GM10248 (cell line): ENCODE measurements around the gene GPR143.

ENCODE experiments used
- CTCF ChIA-PET: fragments of 300-600 bp; sonication (Branson Sonifier 250); formaldehyde crosslinking; extraction: SDS; loops from one replicate; lab custom pipeline; 2021; ENCODE audit warnings: antibody characterized with exemption; lab: Yijun Ruan, JAX
- POLR2A ChIA-PET: fragments of 350-650 bp; sonication (Branson Sonifier 250); formaldehyde crosslinking; extraction: SDS; loops from one replicate; lab custom pipeline; 2020; ENCODE audit warnings: antibody characterized with exemption; lab: Yijun Ruan, JAX
- DNase-seq: peaks from one replicate; pipeline ENCODE4 v3.0.0; 2012; ENCODE audit errors: extremely low spot score
- CTCF ChIP-seq: IDR thresholded peaks from 2 replicates; pipeline ENCODE4 v1.5.1; 2012; ENCODE audit warnings: mild to moderate bottlenecking, low read depth; ENCODE audit errors: extremely low read depth, missing control alignments, control extremely low read depth

Gene GPR143

GRCh38 chrX:9690046-9690445 is 75.6 kb downstream of the GPR143 start:
- no peak for DNase-seq
- ChIA-PET CTCF (no interaction called here), POLR2A (no interaction called here)
- no peak for TF ChIP-seq CTCF

DNA sequence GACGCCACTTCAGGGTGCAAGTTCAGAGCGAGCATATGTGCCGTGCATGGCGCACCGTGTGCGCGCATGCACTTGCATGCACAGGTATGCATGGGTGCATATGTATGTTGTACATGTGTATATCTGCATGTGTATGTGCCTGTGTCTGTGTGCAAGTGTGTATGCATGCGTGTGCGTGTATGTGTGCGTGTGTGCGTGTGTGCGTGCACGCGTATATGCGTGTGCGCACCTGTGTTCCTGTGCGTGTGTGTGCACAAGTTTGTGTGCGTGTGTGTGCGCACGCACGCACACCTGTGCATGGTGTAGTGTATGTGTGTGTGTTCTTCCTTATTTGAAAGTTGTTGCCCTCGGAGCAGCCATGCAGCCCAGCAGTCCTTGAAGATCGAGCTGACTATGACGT is 76.8 kb downstream of the GPR143 start:
- DNase-seq, result no peak
- CTCF ChIA-PET, result no interaction called here
- TF ChIP-seq CTCF, result no peak
- POLR2A ChIA-PET, result no interaction called here

- POLR2A ChIA-PET, result no interaction called here
- TF ChIP-seq CTCF, result no peak
- CTCF ChIA-PET, result no interaction called here
- DNase-seq, result no peak
Observed at GRCh38 chrX:9687899-9688298, 77.7 kb downstream of the GPR143 start.

DNA sequence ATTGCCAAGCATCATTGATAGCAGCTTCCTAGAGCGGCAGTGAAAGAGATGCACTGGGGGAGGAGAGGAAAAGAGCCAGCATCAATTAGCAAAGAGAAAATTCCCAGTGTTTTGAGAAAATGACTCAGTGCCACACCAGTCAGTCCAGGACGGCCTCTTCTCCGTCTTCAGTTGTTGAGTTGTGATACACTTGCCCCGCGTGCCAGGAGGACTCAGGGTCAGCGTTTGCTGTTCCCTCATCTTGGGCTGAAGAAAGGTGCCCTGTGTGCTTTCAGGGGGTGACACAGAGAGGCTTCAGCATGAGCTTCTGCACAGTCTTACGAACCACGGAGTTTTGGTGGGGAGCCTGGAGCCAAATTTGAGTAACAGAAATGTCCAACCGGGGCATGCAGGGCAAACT is 82.3 kb downstream of the GPR143 start:
- TF ChIP-seq CTCF, result no peak
- POLR2A ChIA-PET, result no interaction called here
- CTCF ChIA-PET, result no interaction called here
- no peak for DNase-seq

DNA sequence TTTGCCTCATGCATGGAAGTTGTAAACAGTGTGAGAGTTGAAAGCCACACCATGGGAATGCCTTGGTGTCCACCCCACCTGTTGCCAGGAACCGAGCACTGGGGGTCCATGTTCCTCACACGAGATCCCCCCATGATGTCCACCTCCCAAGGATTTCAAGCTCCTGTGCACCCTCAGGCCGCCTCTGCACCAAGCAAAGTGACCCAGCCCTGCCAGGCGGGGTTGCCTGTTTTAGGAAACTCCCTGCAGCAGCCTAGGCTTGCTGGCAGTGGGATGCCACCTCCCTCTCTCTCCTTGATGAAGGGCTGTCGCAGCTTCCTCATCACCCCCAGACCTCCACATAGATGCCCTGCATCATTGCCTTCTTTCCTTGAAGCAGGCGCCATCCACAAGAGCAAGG is 82.8 kb downstream of the GPR143 start:
- ChIA-PET CTCF (no interaction called here), POLR2A (no interaction called here)
- TF ChIP-seq CTCF, result no peak
- DNase-seq, result no peak

DNA sequence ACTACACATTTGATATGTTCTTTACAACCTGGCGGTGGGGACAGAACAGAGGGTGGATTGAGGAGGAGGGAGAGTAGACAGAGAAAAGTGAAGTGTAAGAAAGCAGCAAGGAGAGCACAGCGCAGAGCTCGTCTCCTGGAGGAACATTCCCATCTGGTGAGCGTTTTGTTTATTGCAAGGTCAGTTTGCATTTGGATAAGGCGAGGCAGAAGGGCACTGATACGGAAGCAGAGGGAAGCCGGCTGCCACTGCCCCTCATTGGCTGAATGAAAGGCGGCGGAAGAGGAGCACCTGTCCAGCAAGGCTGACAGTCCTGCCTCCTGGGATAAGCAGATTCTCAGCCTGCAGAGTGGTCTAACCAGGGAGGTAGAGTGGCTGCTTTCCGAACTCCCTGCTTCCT is 83.2 kb downstream of the GPR143 start:
- ChIA-PET CTCF (no interaction called here), POLR2A (no interaction called here)
- no peak for DNase-seq
- TF ChIP-seq CTCF, result no peak

DNA sequence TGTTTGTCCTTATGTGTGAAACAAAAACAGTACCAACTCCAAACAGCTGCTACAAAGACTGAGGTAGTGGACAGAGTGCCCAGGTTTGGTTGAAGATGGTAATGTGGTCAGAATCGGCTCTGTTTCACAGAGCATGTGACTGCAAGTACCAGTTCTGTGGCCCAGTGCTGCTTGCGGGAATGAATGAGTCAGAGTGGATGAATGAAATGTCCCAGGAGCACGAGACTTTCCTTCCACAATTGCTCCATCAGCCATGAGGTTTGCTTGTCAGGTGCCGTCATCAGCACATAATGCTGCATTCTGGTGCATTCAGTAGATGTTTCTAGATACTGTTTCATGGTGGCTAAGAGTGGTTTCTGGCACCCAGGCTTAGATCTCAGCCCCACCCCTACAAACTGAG is 84.2 kb downstream of the GPR143 start:
- no peak for TF ChIP-seq CTCF
- ChIA-PET CTCF (no interaction called here), POLR2A (no interaction called here)
- DNase-seq, result no peak
